ENCODE measurements around the gene SMARCD3. TPM values are rescaled to one million over a fixed set of nuclear protein-coding genes. Genes with fewer than 3 reads are reported as not detected.

SMARCD3 gene
- total RNA-seq, 1 experiment from 2014 or later, result 27.8 TPM

GRCh38 chr7:151280388-151281019 is 32.0 kb upstream of the SMARCD3 start:
- Histone ChIP-seq H3K4me1 (ENCODE audit: control insufficient read depth, insufficient read depth, low read length) (peaks cover 5% of the 10 kb centered on the region; the same call in 1 of the 2 replicates), H3K4me3 (ENCODE audit: low read depth in 2 of 2, low read length in 2 of 2) (no peak overlapping the region), H3K27me3 (ENCODE audit: control insufficient read depth, insufficient read depth, low read length) (peaks cover 4% of the 10 kb centered on the region; the same call in 1 of the 2 replicates), H3K9me3 (ENCODE audit: control insufficient read depth, insufficient read depth, low read depth, low read length) (no peaks in the 10 kb centered on the region; the same call in 1 of the 2 replicates), H3K36me3 (ENCODE audit: control insufficient read depth, insufficient read depth, low read length) (no peaks in the 10 kb centered on the region), H3K27ac (ENCODE audit: low read length) (no peak overlapping the region)
- no peak for TF ChIP-seq CTCF (IDR thresholded peaks at IDR 0.05)
- BruUV-seq (replicated peaks), result no TSS peak
- DNase-seq (ENCODE audit: low read depth, low spot score) (no peak), ATAC-seq (no peak)
- intact Hi-C loops (cut with micrococcal nuclease; ENCODE audit: unreplicated experiment), result no loop called here
- ChIA-PET CTCF (no interaction called here), POLR2A (no interaction called here)
- in situ Hi-C loops (cut with HindIII; ENCODE audit: low pct_unique_long_range_greater_than_20kb, low sequenced_read_pairs), result no loop called here

- ChIA-PET POLR2A (no interaction called here), CTCF (no interaction called here)
- Histone ChIP-seq H3K4me1 (ENCODE audit: control insufficient read depth, insufficient read depth, low read length) (peaks cover 5% of the 10 kb centered on the region; the same call in 1 of the 2 replicates), H3K27me3 (ENCODE audit: control insufficient read depth, insufficient read depth, low read length) (peaks cover 1% of the 10 kb centered on the region; the same call in 1 of the 2 replicates), H3K36me3 (ENCODE audit: control insufficient read depth, insufficient read depth, low read length) (no peaks in the 10 kb centered on the region), H3K4me3 (ENCODE audit: low read depth in 2 of 2, low read length in 2 of 2) (no peak overlapping the region), H3K27ac (ENCODE audit: low read length) (no peak overlapping the region), H3K9me3 (ENCODE audit: control insufficient read depth, insufficient read depth, low read depth, low read length) (no peaks in the 10 kb centered on the region; the same call in 1 of the 2 replicates)
- in situ Hi-C loops (cut with HindIII; ENCODE audit: low pct_unique_long_range_greater_than_20kb, low sequenced_read_pairs) (no loop called here), intact Hi-C loops (cut with micrococcal nuclease; ENCODE audit: unreplicated experiment) (no loop called here)
- TF ChIP-seq TCF7L2 (IDR thresholded peaks at IDR 0.05; ENCODE audit: low read depth, low read length) (no peak), CTCF (IDR thresholded peaks at IDR 0.05) (no peak), POLR2AphosphoS5 (IDR thresholded peaks at IDR 0.05; ENCODE audit: low read depth, low read length) (no peak), SIN3A (IDR thresholded peaks at IDR 0.05; ENCODE audit: borderline replicate concordance, insufficient read depth, low read depth, low read length) (no peak), REST (IDR thresholded peaks at IDR 0.05; ENCODE audit: insufficient read depth in 1 of 2, low read depth in 2 of 2, low read length in 1 of 2) (no peak)
- BruUV-seq (replicated peaks), result no TSS peak
- ATAC-seq, result no peak
- no peak for DNase-seq (ENCODE audit: low read depth, low spot score)
These were observed 31.4 kb upstream of the SMARCD3 start for GRCh38 chr7:151279868-151280267.

Measured in Panc1 (cell line).